Thyroid gland (tissue), 4 donors: ENCODE results near the gene STAMBP. TPM values are rescaled to one million over a fixed set of nuclear protein-coding genes. Genes with fewer than 3 reads are reported as not detected.
A peak's percentile ranks its signal among the peaks of the same experiment; 100 is the strongest.

Experiments used
- DNase-seq, 2 donors: peaks; one replicate each; pipeline ENCODE4 v3.0.0-alpha.2; 2019
- H3K27ac ChIP-seq, 3 donors: fragments of 200-600 bp; sonication (generic); 1 replicate in 2 of 3; 2 replicates in 1 of 3; pipeline ENCODE4 v1.5.1; 2016 to 2019; ENCODE audit warnings: mild to moderate bottlenecking in 1 of 3, moderate library complexity in 1 of 3
- H3K27me3 ChIP-seq: fragments of 200-600 bp; sonication (generic); one replicate; pipeline ENCODE4 v1.5.1; 2019
- H3K36me3 ChIP-seq, 2 donors: fragments of 200-600 bp; sonication (generic); one replicate each; pipeline ENCODE4 v1.5.1; 2016 to 2019
- H3K4me1 ChIP-seq, 2 donors: fragments of 200-600 bp; sonication (generic); one replicate each; pipeline ENCODE4 v1.5.1; 2017 to 2019
- H3K4me3 ChIP-seq, 3 donors: fragments of 200-600 bp; sonication (generic); replicated peaks in 1 of 3; 1 replicate in 2 of 3; 2 replicates in 1 of 3; pipeline ENCODE4 v1.5.1; 2016; ENCODE audit warnings: mild to moderate bottlenecking in 1 of 3
- H3K9me3 ChIP-seq: fragments of 200-600 bp; sonication (generic); one replicate; pipeline ENCODE4 v1.5.1; 2017
- CTCF ChIP-seq, 6 experiments: fragments of 200-600 bp in 3 of 6; fragments of 450-650 bp in 3 of 6; sonication (generic) in 3 of 6; IDR thresholded peaks; one replicate each; pipeline ENCODE4 v1.5.1; 2016 to 2019; ENCODE audit warnings: antibody characterized with exemption in 6 of 6, mild to moderate bottlenecking in 2 of 6, inconsistent platforms in 1 of 6, moderate library complexity in 1 of 6
- POLR2A ChIP-seq, 2 donors: fragments of 450-650 bp; IDR thresholded peaks; one replicate each; pipeline ENCODE4 v1.6.1; 2017; ENCODE audit warnings: antibody characterized with exemption in 2 of 2, mild to moderate bottlenecking in 2 of 2, moderate library complexity in 1 of 2
- WGBS, 2 donors: methylation state at CpG; one replicate each; pipeline ENCODE4 v1.1.5; 2017; 5-methylcytosine and 5-hydroxymethylcytosine counted together
- intact Hi-C: fragments of 100-400 bp; cut with DNase I; formaldehyde crosslinking; loops from one replicate; pipeline ENCODE4 v1.15.1; 2023
- total RNA-seq, 4 donors: library from RNA; depleted of rRNA; stranded (reverse); fragments of >200 nt; gene quantifications; one replicate each; pipeline ENCODE4 v1.2.3, GENCODE V29; 2016

The STAMBP gene
- total RNA-seq, 4 donors from 2014 or later: 31.9 to 45.2 (median 36.6) TPM

GRCh38 chr2:73906847-73907505 is 78.2 kb downstream of the STAMBP start:
- TF ChIP-seq CTCF (IDR thresholded peaks at IDR 0.05): no peak
- no peak for TF ChIP-seq POLR2A (IDR thresholded peaks at IDR 0.05)
- H3K9me3 ChIP-seq: no peaks in the 10 kb centered on the region
- no peaks in the 10 kb centered on the region for H3K36me3 ChIP-seq
- no peak for DNase-seq
- intact Hi-C loops: no loop called here
- H3K27ac ChIP-seq: no peak overlapping the region
- peaks cover 10% of the 10 kb centered on the region in 2 donors for H3K4me1 ChIP-seq
- WGBS, 2 donors: 77 to 79% methylated on average over 5 of the region's 5 CpGs
- no peaks in the 10 kb centered on the region for H3K27me3 ChIP-seq
- no peak overlapping the region for H3K4me3 ChIP-seq

- Histone ChIP-seq H3K4me1 (peaks cover 10% of the 10 kb centered on the region in 2 donors), H3K4me3 (no peak overlapping the region), H3K36me3 (no peaks in the 10 kb centered on the region), H3K9me3 (no peaks in the 10 kb centered on the region), H3K27me3 (no peaks in the 10 kb centered on the region), H3K27ac (peak overlapping the region in 1 of 3 donors; percentile 38)
- intact Hi-C loops: no loop called here
- TF ChIP-seq CTCF (IDR thresholded peaks at IDR 0.05) (no peak), POLR2A (IDR thresholded peaks at IDR 0.05) (no peak)
- peak; percentile 6 to 7 for DNase-seq
- WGBS, 2 donors: 62 to 71% methylated on average over 5 of the region's 5 CpGs
Measured at GRCh38 chr2:73907840-73908452, 79.2 kb downstream of the STAMBP start.

GRCh38 chr2:73908689-73909652 is 80.2 kb downstream of the STAMBP start:
- H3K36me3 ChIP-seq: no peaks in the 10 kb centered on the region
- H3K27ac ChIP-seq: peak overlapping the region in 2 of 3 donors; percentile 18 to 38
- TF ChIP-seq POLR2A (IDR thresholded peaks at IDR 0.05) (no peak), CTCF (IDR thresholded peaks at IDR 0.05) (no peak)
- H3K4me1 ChIP-seq: peaks cover 10% of the 10 kb centered on the region in 2 donors
- intact Hi-C loops: no loop called here
- no peak for DNase-seq
- WGBS, 2 donors: 62 to 66% methylated on average over 10 of the region's 10 CpGs
- H3K9me3 ChIP-seq: no peaks in the 10 kb centered on the region
- no peaks in the 10 kb centered on the region for H3K27me3 ChIP-seq
- H3K4me3 ChIP-seq: no peak overlapping the region

GRCh38 chr2:73910873-73911547 is 82.2 kb downstream of the STAMBP start:
- WGBS, 2 donors: 70 to 80% methylated on average over 6 of the region's 6 CpGs

More at GRCh38 chr2:73910873-73911547, 82.2 kb downstream of the STAMBP start:
- DNase-seq: no peak
- TF ChIP-seq CTCF (IDR thresholded peaks at IDR 0.05): no peak
- Histone ChIP-seq H3K4me1 (peaks cover 10% of the 10 kb centered on the region in 2 donors), H3K27me3 (no peaks in the 10 kb centered on the region), H3K9me3 (no peaks in the 10 kb centered on the region), H3K36me3 (no peaks in the 10 kb centered on the region), H3K27ac (no peak overlapping the region), H3K4me3 (no peak overlapping the region)
- intact Hi-C loops: no loop called here
